Measurements from ENCODE around the gene MED9.

MED9 gene

DNA sequence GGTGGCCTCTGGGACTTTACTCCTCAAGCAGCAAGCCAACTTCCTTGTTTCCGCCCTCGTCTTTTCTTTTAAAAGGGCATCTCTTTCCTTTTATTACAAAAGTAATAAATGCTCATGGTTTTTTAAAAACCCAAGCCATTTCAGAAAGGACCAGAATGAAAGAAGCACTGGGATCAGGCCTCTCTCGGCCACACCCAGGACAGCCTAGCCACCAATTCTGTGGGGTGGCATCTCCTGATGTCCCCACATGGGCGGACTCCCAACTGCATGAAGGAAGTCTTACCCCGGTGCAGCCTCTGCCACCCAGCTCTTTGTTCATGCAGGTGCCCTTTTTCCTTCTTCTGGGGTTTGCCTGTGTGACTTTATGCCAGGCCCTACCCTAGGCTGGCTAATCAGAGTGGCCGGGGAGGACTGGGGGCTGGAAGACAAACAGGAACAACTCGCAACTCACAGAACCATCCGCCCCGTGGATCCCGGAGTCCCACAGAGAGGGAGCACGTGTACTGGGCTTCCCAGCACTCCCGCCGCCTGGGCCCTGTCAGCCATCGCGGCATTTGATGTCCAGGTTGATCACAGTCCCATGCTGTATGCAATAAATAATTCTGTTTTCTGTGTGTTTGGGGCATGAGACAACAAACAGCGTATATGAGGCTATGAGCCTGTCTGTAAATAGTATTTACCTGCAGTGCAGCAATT lies 22.0 kb downstream of the MED9 start:
- no peak for DNase-seq (ENCODE audit: low read depth)
- no peak for TF ChIP-seq CTCF (conservative IDR thresholded peaks at IDR 0.05; ENCODE audit: low read depth, low read length)
- no peak overlapping the region for H3K4me3 ChIP-seq (ENCODE audit: low read length)

DNA sequence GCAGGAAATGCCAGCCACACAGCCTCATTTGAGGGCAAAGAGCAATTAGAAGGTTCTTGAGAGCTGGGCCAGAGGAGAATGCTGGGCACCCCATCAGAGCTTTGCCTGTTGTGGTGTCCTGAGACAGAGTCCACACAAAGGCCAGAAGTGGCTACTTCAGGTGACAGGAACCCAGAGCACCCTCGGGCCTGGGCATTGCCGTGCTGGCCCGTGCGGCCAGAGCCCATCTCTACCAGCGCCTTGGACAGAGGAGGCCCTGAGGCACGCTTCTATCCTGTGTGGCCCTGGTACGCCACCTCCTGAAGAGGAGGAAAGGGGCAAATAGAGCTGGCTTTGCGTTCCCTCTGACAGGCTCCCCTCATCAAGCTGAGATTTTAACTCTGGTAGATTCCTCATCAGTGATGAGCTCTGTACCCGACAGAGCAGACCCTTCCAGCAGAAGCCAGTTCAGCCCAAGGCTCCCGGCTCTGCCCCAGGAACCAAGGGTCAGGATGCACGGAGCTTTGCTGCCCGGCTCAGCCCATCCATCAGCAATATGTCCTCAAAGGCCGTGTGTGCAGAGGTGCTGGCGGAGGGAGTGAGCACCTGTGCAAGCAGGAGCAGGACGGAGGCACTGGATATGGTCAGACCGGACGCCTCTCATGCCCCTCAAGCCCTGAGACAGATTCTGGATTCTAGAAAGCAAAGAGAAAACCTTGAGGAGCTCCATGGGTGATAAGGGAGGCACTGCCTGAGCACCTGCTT lies 22.8 kb downstream of the MED9 start:
- no peak overlapping the region for H3K4me3 ChIP-seq (ENCODE audit: low read length)
- no peak for DNase-seq (ENCODE audit: low read depth)
- TF ChIP-seq CTCF (conservative IDR thresholded peaks at IDR 0.05; ENCODE audit: low read depth, low read length) = no peak

- TF ChIP-seq CTCF (conservative IDR thresholded peaks at IDR 0.05; ENCODE audit: low read depth, low read length) = no peak
- H3K4me3 ChIP-seq (ENCODE audit: low read length) = no peak overlapping the region
- no peak for DNase-seq (ENCODE audit: low read depth)
These were observed 24.3 kb downstream of the MED9 start for GRCh38 chr17:17500999-17501605.

DNA sequence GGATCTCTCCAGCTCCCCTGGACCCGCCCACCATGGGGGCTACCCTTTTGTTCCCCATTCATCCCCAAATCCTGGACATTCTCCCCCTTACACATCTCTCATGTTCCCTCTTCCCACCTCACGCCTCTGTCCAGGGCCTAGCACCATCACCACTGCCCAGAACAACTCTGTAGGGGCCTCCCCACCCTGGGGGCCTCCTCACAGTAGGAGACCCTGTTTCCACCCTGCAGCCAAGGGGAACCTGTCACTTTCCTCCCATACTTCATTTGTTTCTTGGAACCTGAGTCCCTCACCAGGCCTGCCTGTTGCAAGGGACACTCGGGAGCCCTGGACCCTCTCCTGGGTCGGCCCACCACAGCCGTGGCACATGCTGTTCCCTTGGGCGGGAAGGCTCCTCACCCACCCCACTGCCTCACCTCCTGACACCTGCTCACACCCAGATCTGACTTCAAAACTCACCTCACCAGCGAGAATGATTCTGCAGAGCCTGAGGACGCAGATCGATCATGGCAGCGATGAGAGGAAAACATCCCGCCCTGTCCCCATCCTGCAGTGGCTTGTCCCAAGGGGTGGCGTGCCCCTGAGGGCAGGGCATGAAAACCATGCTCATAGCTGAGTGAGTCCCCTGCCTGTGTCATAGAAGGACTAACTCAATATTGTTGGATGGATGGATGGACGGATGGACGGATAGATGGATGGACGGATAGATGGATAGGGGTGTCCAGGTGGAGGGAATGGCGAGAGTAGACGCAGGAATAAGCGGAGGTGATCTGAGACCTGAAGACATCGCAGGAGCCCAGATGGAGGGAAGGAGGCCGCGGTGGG lies 26.2 kb downstream of the MED9 start:
- H3K4me3 ChIP-seq (ENCODE audit: low read length) = no peak overlapping the region
- no peak for TF ChIP-seq CTCF (conservative IDR thresholded peaks at IDR 0.05; ENCODE audit: low read depth, low read length)
- DNase-seq (ENCODE audit: low read depth) = no peak

DNA sequence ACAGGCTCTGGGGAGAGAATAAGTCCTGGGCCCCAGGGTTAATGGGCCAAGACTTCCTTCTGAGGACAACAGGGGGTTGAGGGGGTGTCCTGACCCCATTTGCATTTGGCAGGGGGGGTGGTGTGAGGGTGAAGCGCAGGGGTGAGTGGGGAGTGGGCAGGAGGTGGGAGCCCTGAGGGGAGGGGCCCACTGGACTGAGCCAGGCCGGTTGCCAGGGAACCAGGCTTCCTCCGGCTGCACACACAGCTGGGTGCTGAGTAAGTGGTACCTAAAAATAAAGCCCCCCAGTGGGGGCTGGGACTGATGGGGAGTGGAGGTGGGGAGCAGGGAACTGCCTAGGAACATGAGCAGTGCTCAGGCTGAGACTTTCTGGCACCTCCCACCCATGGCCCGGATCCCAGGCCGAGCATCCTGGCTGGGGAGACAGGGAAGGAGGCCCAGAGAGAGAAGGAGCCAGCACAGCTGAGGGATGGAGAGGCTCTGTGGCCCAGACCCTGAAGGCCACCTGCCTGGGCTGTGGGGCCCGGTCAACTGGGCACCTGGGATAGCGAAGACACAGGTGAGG lies 26.8 kb downstream of the MED9 start:
- TF ChIP-seq CTCF (conservative IDR thresholded peaks at IDR 0.05; ENCODE audit: low read depth, low read length) = no peak

DNA sequence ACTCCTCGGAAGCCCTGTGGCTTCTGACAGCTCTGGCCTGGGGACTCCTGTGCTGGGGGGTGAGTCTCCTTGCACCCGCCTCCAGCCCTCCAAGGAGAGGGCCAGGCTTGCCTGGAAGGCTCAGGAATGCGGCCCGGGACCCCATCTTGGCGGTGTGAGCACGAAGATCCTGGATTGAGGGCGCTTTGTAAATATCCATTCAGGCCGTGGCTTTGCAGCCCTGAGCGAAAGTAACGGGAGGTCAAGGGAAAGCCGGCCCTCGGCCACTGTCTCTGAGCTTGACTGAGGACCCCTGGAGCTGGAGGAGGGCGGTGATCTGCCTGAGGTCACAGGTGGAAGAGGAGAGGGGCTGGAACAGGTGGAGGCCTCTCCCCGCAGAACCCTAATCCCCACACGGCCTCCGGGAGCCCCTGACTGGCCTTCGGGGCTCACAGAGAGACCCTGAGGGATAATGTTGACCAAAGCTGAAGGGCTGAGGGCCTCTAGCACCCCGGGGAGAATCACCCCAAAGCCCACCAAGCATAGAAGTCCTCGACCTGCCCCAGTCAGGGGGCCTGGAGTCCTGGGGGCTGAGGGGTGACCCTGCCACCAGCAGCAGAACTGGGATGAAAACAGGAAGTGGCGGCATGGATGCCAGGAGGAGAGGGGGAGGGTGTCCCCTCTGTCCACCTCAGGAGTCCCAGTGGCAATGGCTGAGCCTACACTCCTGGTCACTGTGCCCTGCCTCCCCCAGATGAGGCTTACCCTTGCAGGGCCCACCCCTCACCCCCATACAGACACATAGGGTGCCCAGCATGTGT lies 27.7 kb downstream of the MED9 start:
- TF ChIP-seq CTCF (conservative IDR thresholded peaks at IDR 0.05; ENCODE audit: low read depth, low read length) = no peak
- no peak for DNase-seq (ENCODE audit: low read depth)

More for the DNA sequence above, 26.8 kb downstream of the MED9 start:
- H3K4me3 ChIP-seq (ENCODE audit: low read length) = no peak overlapping the region
- no peak for DNase-seq (ENCODE audit: low read depth)

More for the DNA sequence above, 27.7 kb downstream of the MED9 start:
- H3K4me3 ChIP-seq (ENCODE audit: low read length) = no peak overlapping the region

Data from retinal pigment epithelial cell (primary cell).